GM12801 (cell line): ENCODE data around the gene CSTF3.

Experiments used
- TF ChIP-seq, protein P1 (sequence below): IDR thresholded peaks from one replicate; pipeline ENCODE4 v1.5.1; 2011; ENCODE audit warnings: control low read depth; ENCODE audit not compliant: insufficient read length; ENCODE audit errors: extremely low read depth

Gene CSTF3

DNA sequence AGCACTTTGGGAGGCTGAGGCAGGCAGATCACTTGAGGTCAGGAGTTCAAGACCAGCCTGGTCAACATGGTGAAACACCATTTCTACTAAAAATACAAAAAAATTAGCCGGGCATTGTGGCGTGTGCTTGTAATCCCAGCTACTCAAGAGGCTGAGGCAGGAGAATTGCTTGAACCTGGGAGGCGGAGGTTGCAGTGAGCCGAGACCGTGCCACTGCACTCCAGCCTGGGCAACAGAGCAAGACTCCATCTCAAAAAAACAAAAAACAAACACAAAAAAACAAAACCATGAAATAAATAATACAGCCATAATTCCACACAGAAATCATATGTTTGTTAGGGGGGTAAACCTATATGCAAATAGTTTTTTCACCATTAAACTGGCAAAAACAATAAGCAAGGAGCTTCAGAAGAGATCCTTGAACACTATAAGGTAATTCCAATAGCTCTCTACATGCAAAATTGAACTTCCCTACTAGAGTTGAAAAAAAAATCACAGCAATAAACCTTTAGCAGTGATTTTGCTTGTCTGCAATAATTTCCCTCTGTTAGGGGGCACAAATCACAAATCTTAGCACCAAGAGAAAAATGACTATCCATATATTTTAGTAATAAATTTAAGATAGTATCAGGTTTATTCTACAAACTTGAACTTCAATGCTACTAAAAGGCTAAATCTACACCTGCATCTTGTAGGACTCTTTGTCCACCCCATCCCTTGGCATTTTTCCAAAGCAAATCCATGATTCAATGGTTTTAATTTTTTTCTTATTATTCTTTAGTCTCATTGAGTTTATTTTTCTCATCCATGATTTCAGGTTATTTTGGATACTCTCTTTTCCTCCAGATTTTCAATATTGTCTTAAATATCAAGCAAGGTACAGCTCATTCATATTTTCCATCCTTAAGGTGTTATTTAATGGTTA is 3.9 kb downstream of the CSTF3 start:
- TF ChIP-seq, protein P1, sequence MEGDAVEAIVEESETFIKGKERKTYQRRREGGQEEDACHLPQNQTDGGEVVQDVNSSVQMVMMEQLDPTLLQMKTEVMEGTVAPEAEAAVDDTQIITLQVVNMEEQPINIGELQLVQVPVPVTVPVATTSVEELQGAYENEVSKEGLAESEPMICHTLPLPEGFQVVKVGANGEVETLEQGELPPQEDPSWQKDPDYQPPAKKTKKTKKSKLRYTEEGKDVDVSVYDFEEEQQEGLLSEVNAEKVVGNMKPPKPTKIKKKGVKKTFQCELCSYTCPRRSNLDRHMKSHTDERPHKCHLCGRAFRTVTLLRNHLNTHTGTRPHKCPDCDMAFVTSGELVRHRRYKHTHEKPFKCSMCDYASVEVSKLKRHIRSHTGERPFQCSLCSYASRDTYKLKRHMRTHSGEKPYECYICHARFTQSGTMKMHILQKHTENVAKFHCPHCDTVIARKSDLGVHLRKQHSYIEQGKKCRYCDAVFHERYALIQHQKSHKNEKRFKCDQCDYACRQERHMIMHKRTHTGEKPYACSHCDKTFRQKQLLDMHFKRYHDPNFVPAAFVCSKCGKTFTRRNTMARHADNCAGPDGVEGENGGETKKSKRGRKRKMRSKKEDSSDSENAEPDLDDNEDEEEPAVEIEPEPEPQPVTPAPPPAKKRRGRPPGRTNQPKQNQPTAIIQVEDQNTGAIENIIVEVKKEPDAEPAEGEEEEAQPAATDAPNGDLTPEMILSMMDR, result no peak

DNA sequence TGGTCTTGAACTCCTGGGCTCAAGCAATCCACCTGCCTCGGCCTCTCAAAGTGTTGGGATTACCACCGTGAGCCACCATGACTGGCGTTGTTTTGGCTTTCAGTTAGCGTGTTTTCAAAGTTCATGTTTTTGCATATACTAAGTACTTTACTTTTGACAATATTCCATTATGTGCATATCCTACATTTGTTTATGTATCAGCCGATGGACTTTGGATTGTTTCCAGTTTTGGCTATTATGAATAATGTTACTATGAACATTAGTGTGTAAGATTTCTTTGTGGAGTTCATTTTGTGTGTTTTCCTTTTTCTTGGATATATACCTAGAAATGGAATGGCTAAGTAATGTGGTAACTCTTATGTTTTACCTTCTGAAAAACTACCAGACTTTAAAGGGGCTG is 9.9 kb downstream of the CSTF3 start:
- TF ChIP-seq, protein P1, result no peak

DNA sequence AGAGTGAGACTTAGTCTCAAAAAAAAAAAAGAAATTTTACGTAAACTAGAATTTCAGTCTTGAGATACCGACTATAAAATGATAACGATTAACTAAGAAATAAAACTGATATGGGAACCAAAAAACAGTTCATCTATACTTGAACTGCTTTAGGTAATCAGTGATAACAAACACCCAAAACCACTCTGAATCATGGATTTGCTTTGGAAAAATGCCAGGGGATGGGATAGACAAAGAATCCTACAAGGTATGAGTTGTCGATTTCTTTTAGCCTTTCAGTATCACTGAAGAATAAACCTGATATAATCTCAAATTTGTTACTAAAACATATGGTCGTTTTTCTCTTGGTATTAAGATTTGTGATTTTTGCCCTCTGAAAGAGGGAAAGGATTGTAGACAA is 13.7 kb downstream of the CSTF3 start:
- TF ChIP-seq, protein P1, result no peak

DNA sequence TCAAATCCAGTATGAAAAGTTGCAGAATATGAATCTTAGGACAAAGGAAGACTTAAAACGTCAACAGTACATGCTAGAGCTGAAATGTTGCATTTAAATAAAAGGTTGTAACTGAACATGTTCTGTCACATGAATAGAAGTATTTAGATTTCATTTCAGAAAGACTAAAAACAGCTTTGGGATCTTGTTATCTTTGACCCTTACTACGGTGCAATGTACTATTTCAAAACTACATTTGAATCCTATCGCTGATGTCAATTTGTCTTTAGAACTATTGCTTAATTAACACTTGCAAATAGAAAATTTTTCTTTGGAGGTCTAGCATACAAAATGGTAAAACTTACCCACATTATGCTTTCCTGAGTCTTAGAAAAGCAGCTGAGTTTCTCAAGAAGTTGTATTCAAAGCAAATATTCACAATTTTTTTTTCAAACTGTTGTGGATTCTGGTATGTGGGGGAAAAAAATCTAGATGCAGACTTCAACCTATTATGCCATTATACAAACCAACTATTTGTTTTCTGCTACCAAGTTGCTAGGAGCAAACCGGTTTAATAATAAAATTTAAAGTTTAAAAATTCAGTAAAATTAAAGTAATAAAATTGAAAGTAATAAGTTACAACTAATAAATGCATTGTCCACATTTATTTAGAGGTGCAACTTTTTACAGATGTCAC is 25.4 kb downstream of the CSTF3 start:
- TF ChIP-seq, protein P1, result no peak

DNA sequence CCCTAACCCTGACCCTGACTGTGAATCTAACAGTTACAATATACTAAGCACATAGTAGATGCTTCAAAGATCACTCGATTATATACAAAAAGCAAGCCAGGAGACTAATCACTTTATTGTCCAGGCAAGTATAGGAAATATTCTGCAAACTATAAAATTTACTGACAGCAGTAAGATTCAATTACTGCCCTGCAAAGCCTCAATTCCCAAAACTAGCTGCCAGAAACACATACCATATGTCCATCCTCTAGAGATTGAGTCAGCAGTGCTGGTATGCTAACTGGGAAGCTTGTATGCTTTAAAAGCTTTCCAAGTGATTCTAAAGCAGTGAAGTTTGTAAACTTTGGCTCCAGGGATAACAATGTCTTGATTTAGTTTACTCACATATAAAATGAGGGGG is 26.1 kb downstream of the CSTF3 start:
- TF ChIP-seq, protein P1, result no peak

DNA sequence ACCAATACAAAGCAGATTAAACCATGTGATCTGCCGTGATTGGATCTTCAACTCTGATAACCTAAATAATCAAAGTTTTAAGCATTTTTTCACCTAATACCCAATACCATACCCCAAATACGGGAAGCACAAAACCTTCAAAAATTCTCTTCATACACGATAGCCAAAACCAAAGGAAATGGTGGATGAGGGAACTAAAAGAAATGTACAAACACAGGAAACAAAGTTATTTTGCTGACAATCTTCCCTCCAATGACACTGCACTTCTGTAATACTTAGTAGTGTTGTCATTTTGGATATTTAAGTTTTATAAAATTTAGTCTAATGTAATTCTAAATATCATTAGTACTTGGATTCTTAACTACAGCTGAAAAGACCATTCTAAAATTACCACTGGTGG is 27.0 kb downstream of the CSTF3 start:
- TF ChIP-seq, protein P1, result no peak

DNA sequence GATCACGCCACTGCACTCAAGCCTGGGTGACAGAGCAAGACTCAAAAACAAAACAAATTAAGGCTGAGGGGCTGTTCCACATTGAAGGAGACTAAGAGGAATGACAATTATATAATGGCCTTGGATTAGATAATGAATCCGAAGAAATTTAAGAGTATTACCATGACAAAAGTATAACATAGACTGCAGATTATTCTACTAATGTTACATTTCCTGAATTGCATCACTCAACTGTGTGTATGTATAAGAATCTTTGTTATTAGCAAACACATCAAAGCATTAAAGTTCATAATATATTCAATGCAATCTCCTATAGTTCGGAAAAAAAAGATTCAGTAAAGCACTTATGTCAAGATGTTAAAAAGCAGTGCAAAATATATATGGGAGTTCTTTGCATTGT is 27.5 kb downstream of the CSTF3 start:
- TF ChIP-seq, protein P1, result no peak
